HG03354 (cell line): ENCODE data around the gene RUNX3.

Source experiments
- ATAC-seq: cut with Tn5 transposase; IDR thresholded peaks from one replicate; pipeline ENCODE4 v1.9.1; 2021; ENCODE audit warnings: mild to moderate bottlenecking; ENCODE audit not compliant: unreplicated experiment, poor library complexity, severe bottlenecking

Gene RUNX3

GRCh38 chr1:24904731-24905354 is 25.2 kb downstream of the RUNX3 start:
- no peak for ATAC-seq

DNA sequence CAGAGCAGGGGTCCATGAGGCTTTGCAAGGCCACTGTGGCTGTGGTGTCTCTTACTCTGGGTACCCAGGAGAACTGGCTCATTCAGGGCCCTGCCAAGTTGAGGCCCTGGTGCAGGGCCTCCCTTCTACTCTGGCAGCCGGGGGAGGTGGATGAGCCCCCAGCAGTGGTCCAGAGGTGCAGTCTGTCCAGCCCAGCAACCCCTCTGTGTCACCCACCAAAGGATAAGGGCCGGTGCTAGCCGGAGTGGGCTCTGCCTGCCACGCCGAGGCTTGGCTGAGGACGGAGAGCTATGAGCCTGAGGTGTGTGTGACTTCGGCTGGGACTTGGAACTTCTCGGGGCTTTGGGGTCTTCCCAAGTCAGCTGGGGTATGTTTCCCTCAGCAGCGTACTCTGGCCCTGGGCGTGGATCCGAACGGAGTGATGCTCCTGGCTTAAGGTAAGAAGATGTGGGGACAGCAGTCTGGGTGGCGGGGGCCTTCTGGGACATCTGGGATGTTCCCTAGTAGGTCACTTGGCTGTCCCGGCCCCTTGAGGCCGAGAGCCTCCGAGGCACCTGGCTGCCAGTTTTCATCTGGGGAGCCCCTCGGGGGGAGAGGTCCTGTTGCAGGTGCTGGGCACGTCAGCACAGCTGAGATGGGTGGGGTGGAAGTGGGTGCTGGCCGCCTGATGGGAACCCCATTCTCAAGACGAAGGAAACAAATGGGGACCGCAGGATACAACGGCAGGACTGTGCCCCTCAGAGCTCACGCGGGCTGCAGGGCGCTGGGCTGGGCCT is 25.9 kb downstream of the RUNX3 start:
- no peak for ATAC-seq

DNA sequence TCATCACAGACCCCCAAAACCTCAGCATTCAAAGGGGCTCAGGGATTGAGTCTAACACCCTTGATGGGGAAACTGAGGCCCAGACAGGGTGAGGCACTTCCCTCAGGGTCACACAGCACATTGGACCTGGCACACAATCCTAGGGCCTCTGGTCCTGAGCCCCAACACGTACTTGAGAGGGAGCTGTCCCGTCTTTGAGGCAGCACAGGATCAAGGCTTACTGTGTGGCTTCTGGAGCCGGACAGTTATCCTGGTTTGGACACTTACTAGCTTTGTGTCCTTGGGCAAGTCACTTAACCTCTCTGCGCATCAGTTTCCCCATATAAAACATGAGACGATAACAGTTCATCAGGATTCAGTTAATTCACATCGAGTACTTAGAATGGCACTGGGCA is 26.5 kb downstream of the RUNX3 start:
- ATAC-seq, result no peak

DNA sequence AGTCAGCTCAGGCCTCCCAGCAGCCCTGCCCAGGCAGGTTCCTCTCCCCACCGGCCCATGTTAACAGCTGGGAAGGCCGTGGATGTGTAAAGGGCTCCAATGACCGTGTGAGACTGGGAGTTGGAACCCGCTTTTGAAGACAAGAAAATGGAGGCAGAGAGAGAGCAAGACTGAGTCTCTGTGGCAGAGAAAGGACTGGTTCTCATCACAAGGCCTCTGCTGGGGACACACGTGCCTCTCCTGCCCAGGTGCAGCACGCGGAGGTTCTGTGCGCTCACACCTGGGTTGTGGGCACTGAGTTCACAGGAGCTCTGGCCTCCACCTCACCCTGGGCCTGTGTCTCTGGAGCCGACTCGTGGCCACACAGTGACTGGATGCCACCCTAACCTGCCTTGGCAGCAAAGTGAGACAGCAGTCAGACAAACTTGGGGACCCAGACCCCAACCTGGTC is 27.0 kb downstream of the RUNX3 start:
- no peak for ATAC-seq

- ATAC-seq, result no peak
Measured at GRCh38 chr1:24902471-24902891, 27.6 kb downstream of the RUNX3 start.

DNA sequence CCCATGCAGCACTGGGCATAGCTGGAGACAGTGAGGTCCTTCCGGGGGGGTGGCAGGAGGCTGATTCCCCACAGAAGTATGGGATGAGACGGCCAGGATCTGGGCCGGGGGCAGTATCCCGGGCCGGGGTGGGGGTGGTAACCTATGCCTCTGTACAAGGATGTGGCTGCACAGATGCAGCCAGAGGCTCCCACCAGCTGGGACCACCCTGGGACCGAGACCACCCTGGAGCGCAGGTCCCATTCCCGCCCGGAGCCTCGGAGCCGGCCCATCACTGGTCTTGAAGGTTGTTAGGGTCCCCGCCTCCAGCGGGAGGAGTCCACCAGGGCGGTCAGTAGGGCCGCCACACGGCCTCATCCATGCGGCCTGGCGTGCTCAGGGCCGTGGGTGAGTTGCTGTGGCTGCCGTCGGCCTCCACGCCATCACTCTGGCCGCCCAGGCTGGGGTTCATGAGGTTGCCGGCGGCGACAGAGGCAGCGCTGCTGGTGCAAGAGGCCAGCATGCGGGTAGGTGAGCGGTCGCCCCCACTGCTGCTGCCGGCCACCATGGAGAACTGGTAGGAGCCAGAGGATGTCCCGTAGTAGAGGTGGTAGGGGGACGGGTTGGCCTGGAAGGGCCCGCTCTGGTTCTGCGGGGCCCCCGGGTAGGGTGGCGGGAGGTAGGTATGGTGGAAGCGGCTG is 28.1 kb downstream of the RUNX3 start:
- no peak for ATAC-seq

DNA sequence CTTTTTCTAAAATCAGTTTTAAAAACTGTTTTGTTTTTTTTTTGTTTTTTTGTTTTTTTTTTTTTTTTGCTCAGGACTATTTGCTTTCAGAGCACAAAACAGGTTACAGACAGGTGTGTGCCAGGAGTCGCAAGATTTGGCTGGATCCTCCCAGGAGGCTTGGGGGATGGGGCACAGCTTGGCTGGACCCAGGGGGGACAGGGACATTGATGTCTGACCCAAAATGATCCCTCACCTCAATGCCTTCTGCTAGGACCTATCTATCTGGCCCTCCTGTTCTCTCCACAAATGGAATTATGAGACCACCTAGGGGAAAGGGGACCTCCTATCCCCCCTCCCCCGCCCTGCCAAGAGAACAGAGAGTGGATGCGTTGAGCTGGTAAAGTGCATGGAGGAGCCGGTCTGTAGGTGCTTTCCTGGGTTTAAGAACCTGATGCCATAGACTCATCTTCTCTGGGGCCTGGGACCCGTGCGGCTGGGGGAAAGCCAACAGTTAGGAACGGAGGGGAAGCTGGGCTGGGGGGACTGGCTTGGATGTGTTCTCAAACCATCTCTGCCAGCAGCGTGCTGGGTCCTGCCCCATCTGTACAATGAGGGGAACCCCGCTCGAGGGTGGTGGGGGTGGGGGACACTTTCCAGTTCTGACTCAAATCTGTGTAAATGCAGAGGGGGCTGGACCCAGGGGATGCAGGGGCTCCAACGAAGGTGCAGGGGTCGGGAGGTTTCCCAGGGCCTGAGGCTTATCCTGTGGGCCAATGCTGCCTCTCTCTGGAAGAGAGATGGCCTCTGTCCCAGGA is 28.9 kb downstream of the RUNX3 start:
- no peak for ATAC-seq

- ATAC-seq, result no peak
Measured at GRCh38 chr1:24900486-24900849, 29.6 kb downstream of the RUNX3 start.

DNA sequence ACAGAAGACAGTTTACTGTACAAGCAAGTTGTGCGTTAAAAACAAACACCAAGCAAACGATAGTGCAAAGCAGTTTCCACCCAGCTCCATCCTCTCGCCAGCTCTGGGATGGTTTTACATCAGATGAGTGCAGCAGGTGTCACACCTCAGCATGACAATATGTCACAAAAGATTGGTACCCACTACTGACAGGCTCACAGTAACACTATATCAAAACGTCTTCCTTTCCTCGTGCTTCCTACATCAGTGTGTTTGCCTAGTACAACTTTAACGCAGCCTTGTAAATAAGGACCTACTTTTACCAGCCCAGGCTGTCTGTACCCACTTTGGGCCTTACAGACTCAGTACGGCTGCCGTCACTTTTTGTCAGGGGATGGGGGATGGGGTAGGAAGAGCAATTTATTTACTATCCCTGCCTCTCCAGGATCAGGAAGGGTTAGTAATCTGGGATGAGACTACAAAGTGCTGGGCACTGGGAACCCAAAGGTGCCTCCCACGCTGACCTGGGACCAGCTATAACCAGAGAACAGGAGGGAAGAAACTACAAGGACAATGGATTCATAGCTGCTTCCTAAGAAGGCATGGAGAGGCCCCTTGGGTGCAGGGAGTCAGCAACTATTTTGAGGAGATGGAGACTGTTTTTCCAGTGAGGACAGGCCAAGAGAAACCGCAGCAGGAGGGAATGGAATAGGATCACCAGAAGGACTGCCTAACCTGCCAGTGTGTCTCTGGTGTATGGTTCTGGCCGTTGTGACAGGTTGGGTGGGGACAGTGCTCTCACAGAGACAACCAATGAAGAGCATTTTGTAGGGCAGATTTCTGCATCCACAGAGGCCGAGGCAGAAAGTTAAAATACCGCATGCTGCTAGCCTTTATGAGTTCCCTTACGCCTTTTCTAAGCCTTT is 30.2 kb downstream of the RUNX3 start:
- ATAC-seq, result no peak

DNA sequence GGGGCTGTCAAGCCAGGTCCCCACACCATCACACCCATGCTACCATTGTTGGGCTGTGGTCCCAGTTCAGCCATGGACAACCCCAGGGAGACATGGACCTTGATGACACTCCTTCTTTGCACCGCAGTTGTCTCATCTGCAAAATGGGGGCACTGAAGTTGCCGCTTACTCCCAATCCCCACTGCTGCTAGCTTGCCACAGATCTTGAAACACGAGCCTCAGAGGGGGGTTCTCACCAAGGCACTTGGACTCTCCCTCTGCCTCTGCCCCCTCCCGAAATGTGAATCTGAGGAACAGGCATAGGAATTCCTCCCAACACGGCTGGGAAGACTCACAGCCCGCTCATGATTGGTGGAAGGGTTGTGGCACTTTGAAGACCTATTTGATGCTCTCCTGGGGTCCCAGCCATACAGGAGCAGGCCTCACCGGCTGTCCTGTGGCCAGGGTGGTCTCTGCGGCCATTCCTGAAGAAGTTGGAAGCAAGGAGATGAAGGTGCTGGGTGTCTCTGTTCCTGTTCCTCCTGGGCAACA is 31.1 kb downstream of the RUNX3 start:
- ATAC-seq, result no peak

- no peak for ATAC-seq
Measured at GRCh38 chr1:24898152-24898908, 31.7 kb downstream of the RUNX3 start.

DNA sequence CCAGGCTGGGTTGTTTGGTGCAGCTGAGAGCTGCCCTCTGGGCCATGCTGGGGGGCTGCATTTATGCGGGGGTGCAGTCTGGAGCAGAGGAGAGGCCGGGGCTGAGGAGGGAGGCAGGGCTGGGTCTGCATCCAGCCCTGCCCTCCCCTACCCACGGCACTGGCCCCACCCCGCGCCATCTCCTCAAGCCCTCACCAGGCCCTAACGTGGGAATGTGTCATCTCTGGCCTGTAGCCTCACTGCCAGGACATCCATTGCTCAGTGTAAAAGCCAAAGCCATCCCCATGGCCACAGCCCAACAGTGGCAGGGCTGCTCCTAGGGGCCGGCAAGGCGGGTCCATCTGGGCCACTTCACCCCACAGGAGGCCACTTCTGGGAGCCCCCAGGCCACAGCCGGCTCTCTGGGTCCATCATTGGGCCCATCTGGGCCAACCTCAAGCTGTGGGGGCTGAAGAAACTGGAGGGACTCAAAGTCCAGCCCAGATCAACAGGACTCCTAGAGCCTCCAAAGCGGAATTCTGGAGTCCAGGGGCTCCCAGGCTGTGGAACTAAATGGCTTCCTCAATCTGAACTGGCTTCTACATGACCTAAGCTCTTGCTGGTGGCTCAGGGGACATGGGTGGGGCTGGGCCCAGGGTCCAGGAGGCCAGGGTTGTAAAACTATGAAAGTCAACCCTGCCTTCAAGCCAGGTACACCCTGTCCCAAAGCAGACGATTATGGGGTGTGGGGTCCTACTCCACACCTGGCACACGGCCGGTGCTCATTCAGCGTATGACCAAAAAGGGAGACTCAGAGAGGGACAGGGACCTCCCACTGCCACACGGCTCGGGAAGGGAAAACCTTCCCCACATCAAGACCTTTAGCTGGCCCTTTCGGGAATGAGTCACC is 32.6 kb downstream of the RUNX3 start:
- no peak for ATAC-seq

DNA sequence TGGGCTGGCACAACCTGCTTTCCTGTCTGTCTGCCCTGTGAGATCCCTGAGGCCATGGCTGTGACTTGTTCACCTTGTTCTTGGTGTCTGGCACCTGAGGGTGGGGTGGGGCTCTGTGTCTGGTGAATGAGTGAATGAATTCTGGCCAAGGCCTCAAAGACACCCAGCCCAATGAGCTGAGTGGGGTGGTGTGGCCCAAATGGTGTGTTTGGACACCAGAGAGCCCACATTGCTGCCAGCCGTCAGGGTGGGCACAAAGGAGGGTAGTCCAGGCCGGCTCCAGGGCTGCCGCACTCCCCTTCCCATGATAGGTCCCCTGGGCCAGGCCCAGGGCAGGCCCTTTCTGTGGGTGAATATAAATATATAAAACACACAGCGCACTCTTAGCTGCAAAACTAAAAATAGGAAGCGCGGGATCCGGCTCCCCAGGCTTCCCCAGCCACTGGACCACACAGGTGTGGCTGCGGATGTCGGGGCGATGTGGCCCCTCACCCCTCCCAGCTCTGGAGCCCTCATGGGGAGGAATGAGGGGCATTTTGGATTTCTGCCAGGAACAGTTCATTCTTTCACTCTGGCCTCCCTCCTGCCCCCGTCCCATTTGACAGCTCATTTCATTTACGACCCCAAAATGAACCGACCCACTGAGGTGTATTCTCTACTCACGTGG is 33.3 kb downstream of the RUNX3 start:
- no peak for ATAC-seq

DNA sequence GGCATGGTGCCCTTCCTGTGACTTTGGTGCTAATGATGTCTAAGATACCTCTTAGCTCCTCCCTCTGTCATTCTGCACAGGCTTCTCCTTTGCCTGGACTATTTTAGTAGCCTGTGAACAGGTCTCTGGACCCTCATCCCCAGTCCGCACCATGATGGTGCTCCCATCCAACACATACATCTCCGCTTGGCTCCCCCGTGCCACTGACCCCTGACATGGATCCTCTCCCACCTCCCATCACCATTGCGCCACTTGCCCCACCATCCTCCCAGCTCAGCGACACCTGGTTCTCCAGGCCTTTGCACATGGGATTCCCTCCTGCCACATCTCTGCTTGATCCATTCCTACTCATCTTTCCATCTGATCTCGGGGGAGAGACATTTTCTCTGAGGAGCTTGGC is 33.9 kb downstream of the RUNX3 start:
- ATAC-seq, result no peak

- no peak for ATAC-seq
Measured at GRCh38 chr1:24895511-24895910, 34.6 kb downstream of the RUNX3 start.

DNA sequence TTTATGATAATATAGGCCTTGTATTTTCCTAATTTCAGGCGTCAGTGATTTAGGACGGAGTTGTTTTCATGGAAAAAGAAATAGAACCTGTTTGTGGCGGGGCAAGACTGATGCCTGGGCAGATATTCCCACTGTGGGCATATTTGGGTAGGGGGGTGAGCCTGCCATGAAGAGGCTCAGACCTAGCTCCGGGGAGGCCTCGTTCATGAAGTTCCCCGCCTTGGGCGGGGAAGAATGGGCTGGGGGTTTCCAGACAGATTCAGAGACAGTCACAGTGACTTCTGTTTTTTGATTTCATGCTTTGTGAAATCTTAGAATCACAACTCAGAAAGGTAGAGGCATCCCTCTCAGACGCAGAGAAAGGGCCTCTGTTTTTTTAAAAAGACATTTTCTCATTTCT is 36.1 kb downstream of the RUNX3 start:
- ATAC-seq, result no peak

GRCh38 chr1:24893431-24893830 is 36.6 kb downstream of the RUNX3 start:
- no peak for ATAC-seq
